Measurements from ENCODE around the gene GZMH.

GZMH gene

DNA sequence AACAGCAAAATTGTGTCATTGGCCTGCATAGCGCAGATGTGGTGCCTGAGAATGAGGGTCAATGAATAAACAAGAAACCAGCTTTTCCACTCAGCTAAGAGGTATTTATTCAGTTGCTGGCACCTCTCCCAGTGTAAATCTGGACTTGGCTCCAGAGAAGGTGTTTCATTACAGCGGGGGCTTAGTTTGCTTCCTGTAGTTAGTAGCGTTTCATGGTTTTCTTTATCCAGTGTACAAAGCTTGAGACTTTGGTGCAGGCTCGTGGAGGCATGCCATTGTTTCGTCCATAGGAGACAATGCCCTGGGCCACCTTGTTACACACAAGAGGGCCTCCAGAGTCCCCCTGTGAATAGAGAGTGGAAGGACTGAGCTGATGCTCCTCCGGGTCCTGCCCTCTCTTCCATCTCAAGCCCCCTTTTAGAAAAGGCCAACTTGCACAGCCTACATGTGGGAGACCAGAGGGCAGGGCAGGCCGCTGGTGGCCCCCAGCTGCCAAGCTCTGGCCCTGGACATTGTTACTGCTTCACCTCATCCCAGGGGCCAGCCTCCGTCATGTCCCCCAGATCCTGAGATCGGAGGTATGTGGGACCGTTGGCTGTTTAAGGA is 21.5 kb upstream of the GZMH start:
- Histone ChIP-seq H3K4me1 (ENCODE audit: insufficient read depth, poor library complexity, severe bottlenecking) (peaks cover 11% of the 10 kb centered on the region), H3K27ac (ENCODE audit: poor library complexity, severe bottlenecking) (peak overlapping the region; percentile 24), H3K36me3 (ENCODE audit: low read depth) (no peaks in the 10 kb centered on the region), H3K9me3 (ENCODE audit: severe bottlenecking) (no peaks in the 10 kb centered on the region), H3K4me3 (ENCODE audit: severe bottlenecking) (no peak overlapping the region), H3K27me3 (ENCODE audit: insufficient read depth, poor library complexity, severe bottlenecking) (no peaks in the 10 kb centered on the region)
- ATAC-seq (ENCODE audit: low read depth) (peak; percentile 95), DNase-seq (ENCODE audit: low spot score) (no peak)
- TF ChIP-seq, protein P1, sequence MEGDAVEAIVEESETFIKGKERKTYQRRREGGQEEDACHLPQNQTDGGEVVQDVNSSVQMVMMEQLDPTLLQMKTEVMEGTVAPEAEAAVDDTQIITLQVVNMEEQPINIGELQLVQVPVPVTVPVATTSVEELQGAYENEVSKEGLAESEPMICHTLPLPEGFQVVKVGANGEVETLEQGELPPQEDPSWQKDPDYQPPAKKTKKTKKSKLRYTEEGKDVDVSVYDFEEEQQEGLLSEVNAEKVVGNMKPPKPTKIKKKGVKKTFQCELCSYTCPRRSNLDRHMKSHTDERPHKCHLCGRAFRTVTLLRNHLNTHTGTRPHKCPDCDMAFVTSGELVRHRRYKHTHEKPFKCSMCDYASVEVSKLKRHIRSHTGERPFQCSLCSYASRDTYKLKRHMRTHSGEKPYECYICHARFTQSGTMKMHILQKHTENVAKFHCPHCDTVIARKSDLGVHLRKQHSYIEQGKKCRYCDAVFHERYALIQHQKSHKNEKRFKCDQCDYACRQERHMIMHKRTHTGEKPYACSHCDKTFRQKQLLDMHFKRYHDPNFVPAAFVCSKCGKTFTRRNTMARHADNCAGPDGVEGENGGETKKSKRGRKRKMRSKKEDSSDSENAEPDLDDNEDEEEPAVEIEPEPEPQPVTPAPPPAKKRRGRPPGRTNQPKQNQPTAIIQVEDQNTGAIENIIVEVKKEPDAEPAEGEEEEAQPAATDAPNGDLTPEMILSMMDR (IDR thresholded peaks at IDR 0.05; ENCODE audit: poor library complexity, severe bottlenecking): no peak

DNA sequence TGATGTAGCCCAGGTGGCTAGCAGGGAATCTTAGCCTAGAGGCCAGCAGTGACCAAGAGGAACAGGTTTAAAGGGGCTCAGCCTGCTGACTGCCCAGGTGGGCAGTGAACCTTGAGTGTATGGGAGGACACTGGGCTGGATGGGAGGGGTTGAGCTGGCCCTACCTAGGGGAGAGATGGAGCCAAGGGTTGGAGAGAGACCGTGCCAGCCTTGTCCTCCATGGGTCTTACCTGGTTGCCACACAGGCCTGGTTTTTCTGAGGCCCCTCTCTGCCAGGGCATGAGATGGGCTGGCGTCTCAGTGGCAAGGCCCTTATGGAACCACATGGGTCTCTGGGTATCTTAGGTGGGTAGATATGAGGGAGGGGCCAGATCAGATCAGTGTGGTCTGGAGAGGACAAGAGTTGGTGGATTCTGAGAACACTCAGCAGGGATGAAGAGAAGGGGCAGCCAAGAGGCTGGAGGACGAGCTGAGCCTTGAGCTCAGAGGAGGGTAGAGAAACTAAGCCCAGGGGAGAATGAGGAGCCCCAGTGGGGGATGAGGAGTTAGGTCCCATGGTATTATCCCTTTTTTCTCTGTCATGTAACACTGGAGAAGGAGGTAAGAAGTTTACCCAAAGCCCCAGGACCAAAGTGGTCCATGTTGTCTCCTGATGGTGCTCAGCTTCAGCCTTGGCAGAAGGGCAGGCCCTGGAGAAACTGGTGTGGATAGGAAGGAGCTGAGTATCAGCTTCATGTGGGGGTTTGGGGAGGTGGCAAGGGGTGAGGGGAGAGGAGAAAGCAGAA is 20.8 kb upstream of the GZMH start:
- ATAC-seq (ENCODE audit: low read depth) (no peak), DNase-seq (ENCODE audit: low spot score) (no peak)
- Histone ChIP-seq H3K4me1 (ENCODE audit: insufficient read depth, poor library complexity, severe bottlenecking) (peaks cover 11% of the 10 kb centered on the region), H3K9me3 (ENCODE audit: severe bottlenecking) (no peaks in the 10 kb centered on the region), H3K27me3 (ENCODE audit: insufficient read depth, poor library complexity, severe bottlenecking) (no peaks in the 10 kb centered on the region), H3K4me3 (ENCODE audit: severe bottlenecking) (no peak overlapping the region), H3K36me3 (ENCODE audit: low read depth) (no peaks in the 10 kb centered on the region), H3K27ac (ENCODE audit: poor library complexity, severe bottlenecking) (peak overlapping the region; percentile 24)
- TF ChIP-seq, protein P1 (IDR thresholded peaks at IDR 0.05; ENCODE audit: poor library complexity, severe bottlenecking): no peak

DNA sequence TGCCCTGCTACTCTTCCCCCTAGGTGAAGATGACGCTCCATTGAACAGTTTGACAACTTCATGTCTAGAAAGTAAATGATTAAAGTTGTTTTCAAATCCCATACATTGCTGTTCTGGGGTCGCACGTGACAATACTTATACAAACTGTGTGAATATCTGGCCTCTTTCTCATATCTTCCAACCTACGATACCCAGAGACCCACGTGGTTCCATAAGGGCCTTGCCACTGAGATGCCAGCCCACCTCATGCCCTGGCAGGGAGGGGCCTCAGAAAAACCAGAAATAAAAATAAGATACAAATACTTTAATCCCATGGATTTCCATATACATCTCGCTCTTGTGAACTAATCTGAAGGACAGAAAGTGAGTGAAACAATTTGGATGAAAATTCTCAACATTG is 20.0 kb upstream of the GZMH start:
- H3K27ac ChIP-seq (ENCODE audit: poor library complexity, severe bottlenecking): no peak overlapping the region
- H3K9me3 ChIP-seq (ENCODE audit: severe bottlenecking): no peaks in the 10 kb centered on the region
- H3K4me1 ChIP-seq (ENCODE audit: insufficient read depth, poor library complexity, severe bottlenecking): peaks cover 11% of the 10 kb centered on the region
- TF ChIP-seq, protein P1 (IDR thresholded peaks at IDR 0.05; ENCODE audit: poor library complexity, severe bottlenecking): no peak
- no peaks in the 10 kb centered on the region for H3K36me3 ChIP-seq (ENCODE audit: low read depth)
- no peak overlapping the region for H3K4me3 ChIP-seq (ENCODE audit: severe bottlenecking)
- ATAC-seq (ENCODE audit: low read depth) (no peak), DNase-seq (ENCODE audit: low spot score) (no peak)
- no peaks in the 10 kb centered on the region for H3K27me3 ChIP-seq (ENCODE audit: insufficient read depth, poor library complexity, severe bottlenecking)

DNA sequence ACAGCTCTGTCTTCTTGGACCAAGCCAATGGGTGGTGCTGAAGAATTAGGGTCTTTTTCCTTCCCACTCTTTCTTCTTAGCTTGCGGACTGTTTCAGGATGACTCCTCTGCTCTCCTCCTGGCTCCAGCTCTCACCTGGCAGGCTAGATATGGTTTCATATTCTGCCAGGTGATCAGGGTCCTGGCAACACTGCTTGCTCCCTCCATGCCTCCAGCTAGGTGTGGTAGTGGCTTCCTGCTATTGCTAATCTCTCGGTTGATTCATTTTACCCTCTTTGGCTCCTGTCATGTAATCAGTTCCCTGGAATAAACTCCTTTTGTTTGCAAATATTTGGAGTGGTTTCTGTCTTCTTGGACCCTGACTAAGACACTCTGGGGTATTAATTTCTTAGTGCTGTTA is 4.3 kb upstream of the GZMH start:
- H3K4me1 ChIP-seq (ENCODE audit: insufficient read depth, poor library complexity, severe bottlenecking): no peaks in the 10 kb centered on the region
- peak; percentile 39; the same call in 1 of the 3 replicates for ATAC-seq (ENCODE audit: low read depth)

More for the DNA sequence above, 4.3 kb upstream of the GZMH start:
- no peaks in the 10 kb centered on the region for H3K36me3 ChIP-seq (ENCODE audit: low read depth)
- TF ChIP-seq, protein P1 (IDR thresholded peaks at IDR 0.05; ENCODE audit: poor library complexity, severe bottlenecking): no peak
- H3K4me3 ChIP-seq (ENCODE audit: severe bottlenecking): no peak overlapping the region
- no peaks in the 10 kb centered on the region for H3K9me3 ChIP-seq (ENCODE audit: severe bottlenecking)
- no peak overlapping the region for H3K27ac ChIP-seq (ENCODE audit: poor library complexity, severe bottlenecking)
- no peak for DNase-seq (ENCODE audit: low spot score)
- H3K27me3 ChIP-seq (ENCODE audit: insufficient read depth, poor library complexity, severe bottlenecking): no peaks in the 10 kb centered on the region

All from RWPE2 (cell line).